IPS DF 4.7 (cell line): ENCODE measurements around the gene BCL2.

Experiments used
- DNase-seq: peaks from one replicate; pipeline ENCODE4 v3.0.0-alpha.2; 2013; ENCODE audit warnings: low spot score; ENCODE audit errors: extremely low read depth

The BCL2 gene

GRCh38 chr18:63113899-63114565 lies 205.5 kb downstream of the BCL2 start:
- DNase-seq: no peak

GRCh38 chr18:63112706-63113105 lies 206.9 kb downstream of the BCL2 start:
- DNase-seq: no peak

GRCh38 chr18:63111671-63112402 lies 207.7 kb downstream of the BCL2 start:
- DNase-seq: no peak

- no peak for DNase-seq
These were observed 209.8 kb downstream of the BCL2 start for GRCh38 chr18:63109802-63110201.

- DNase-seq: no peak
These were observed 210.5 kb downstream of the BCL2 start for GRCh38 chr18:63109022-63109421.

- DNase-seq: no peak
These were observed 211.6 kb downstream of the BCL2 start for GRCh38 chr18:63107931-63108330.

- no peak for DNase-seq
These were observed 212.3 kb downstream of the BCL2 start for GRCh38 chr18:63107171-63107845.

GRCh38 chr18:63106727-63107126 lies 212.8 kb downstream of the BCL2 start:
- DNase-seq: no peak

GRCh38 chr18:63105636-63106316 lies 213.8 kb downstream of the BCL2 start:
- no peak for DNase-seq

- DNase-seq: no peak
These were observed 214.7 kb downstream of the BCL2 start for GRCh38 chr18:63104868-63105267.

GRCh38 chr18:63102941-63103744 lies 216.4 kb downstream of the BCL2 start:
- no peak for DNase-seq

- no peak for DNase-seq
These were observed 218.9 kb downstream of the BCL2 start for GRCh38 chr18:63100630-63101055.

GRCh38 chr18:63099848-63100629 lies 219.5 kb downstream of the BCL2 start:
- DNase-seq: no peak

- DNase-seq: no peak
These were observed 220.3 kb downstream of the BCL2 start for GRCh38 chr18:63099091-63099840.

GRCh38 chr18:63098018-63098981 lies 221.3 kb downstream of the BCL2 start:
- no peak for DNase-seq

- DNase-seq: no peak
These were observed 222.4 kb downstream of the BCL2 start for GRCh38 chr18:63097178-63097577.

- DNase-seq: no peak
These were observed 223.2 kb downstream of the BCL2 start for GRCh38 chr18:63096327-63096874.

- DNase-seq: no peak
These were observed 223.8 kb downstream of the BCL2 start for GRCh38 chr18:63095768-63096167.
